Activated CD8-positive, alpha-beta memory T cell treated with anti-CD3 and anti-CD28 coated beads for 1 hour (primary cell): ENCODE results near the gene WDR72.
"Not testable (repeated sequence)": the region's sequence is repeated elsewhere in the genome, so short reads cannot be mapped to it uniquely, and the experiment has no call there.

Source experiments
- DNase-seq, 2 donors: peaks; one replicate each; pipeline ENCODE4 v3.0.0-alpha.2; 2020; ENCODE audit warnings: low read depth in 1 of 2; ENCODE audit errors: extremely low read depth in 1 of 2

Gene WDR72

DNA sequence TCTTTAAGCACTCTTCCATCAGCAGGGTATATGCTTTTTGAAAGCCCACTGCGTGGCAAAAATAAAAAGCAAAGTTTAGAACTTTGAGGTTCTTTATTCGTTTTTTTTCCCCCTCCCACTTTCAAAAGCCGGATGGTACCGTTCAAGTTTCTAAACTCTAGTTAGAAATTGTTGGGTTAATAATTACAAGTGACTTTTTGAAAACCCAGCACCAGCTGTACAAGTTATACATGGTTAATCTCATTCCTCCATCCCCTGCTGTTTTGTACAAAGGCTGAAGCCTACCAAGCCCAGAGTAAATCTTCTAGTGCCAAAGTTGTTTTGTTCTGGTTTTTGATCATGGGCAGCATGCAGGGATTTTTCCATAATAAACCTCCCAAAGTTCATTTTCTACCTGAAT, 48.6 kb downstream of the WDR72 start:
- no peak for DNase-seq

DNA sequence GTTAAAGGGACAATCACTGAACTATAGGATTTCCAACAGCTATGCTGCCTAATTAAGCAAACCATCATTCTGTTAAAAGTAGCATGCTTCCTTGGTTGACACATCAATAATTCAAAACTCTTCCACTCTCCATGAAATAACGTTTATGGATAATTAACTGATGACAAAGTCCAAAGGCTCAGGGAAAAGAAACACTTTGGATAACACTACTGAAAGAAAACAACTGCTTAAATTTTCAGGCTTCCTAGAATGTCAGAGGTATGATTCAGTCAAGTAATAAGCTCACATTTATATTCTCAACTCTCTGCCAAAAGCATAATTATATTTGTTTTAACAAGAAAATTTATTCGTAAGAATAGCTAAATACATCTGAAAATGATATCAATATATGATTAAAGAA, 49.6 kb downstream of the WDR72 start:
- no peak for DNase-seq

DNA sequence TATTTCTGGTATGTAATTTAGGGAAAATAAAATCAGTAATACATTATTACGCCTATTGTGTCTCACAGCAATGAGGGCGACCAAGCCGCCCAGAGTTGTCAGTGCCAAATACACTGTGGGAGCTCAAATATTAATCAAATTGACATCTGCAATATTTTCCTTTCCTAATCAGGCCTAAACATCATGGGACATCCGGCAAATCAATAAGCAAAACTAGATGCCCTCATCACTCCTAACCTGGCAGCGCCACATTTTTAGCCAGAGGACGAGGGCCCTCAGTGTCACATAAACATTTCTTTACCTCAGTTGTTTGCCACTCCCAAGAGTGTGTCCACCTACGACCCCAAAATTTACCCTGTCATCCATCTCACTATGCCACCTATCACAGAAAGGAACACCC, 64.1 kb downstream of the WDR72 start:
- no peak for DNase-seq

GRCh38 chr15:53694476-53694874, 65.0 kb downstream of the WDR72 start:
- no peak for DNase-seq

DNA sequence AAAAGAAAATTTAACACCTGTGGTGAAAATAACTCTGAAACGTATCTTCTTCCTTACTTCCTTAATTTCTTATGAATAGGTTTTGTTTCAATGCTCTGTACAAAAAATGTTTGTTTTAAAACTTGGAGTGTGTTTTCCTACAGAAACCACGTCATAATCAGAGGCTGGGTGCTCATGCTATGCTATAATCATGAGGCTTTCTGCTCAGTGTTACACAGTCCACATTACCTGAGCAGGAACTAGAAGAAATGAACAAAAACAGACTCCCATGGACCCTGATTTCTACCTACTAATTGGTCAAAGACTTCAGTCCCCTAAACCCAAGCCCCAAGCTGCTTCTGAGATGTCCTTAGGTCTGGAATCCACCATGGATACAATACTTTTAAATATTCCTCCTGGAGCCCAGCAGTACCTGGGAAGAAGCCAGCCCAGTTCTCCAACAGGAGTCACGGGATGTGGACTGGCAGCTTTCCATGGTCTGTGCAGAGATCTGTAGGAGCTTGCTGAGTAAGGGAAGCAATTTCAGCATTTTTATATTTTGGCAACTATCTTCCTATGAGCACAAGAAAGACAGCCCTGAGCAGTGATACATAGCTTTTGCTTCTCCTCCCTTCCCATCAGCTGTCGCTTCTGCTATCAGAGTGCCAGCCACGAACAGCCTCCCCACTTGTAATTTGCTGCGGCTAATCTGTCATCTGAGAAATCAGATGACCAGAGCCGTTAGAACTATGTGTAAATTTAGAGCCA, 65.6 kb downstream of the WDR72 start:
- no peak for DNase-seq

- DNase-seq = not testable (repeated sequence)
Observed at GRCh38 chr15:53684162-53684561, 75.3 kb downstream of the WDR72 start.

- no peak for DNase-seq
Observed at GRCh38 chr15:53681056-53681455, 78.4 kb downstream of the WDR72 start.

DNA sequence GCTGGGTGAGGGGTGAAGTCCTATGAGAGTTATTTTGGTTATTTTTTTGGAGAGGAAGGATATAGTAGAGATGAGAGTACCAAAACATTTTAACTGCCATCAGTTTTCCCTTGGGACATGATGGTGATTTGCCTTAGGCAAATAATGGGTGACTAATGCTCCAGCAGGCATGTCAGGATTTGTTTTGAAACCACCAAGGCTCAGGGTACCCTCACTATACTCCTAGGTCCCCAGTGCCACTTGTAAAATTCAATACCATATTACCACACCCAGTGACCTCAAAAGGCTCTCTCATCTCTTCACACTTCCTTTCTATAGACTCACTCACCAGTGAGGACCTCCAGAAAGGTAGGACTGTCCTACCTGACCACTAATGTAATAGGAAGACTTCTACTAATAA, 83.6 kb downstream of the WDR72 start:
- no peak for DNase-seq

DNA sequence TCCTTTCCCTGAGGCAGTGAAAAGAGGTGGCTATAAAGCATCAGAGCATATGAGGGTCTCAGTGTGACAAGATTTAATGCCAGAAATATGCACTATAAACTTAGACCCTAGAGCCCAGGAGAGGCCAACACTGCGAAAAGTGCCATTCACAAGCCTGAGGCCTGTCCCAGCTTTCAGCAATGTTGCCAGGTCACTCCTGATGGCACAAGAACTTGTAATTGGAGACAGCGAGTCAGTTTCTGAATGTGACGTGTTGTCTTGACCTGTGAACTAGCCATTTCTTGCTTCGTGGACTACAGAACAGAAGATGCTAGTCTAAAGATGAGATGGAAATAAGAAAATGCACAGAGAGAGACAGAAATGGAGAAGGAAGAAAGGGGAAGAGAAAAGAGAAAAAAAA, 87.9 kb downstream of the WDR72 start:
- DNase-seq = no peak

GRCh38 chr15:53670701-53671100, 88.8 kb downstream of the WDR72 start:
- no peak for DNase-seq

- DNase-seq = no peak
Observed at GRCh38 chr15:53665930-53666329, 93.5 kb downstream of the WDR72 start.

GRCh38 chr15:53658827-53659555, 100.5 kb downstream of the WDR72 start:
- DNase-seq = no peak

DNA sequence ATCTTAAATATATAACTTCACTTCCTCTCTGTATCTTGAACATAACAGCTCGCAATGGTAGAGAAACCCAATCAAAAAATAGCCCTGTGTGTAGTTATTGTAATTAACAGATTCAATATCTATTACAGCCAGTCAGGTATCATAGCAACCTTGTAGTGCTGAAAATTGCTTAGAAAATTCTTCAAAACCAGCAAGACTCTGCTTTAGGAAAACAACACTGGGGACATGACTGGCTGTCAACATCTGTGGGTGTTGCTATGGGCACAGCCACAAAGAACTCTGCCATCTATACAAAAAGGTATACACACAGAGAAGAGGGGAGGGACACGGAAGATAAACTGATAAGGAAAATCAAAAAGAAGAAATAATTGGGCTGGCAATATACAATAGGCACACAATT, 101.2 kb downstream of the WDR72 start:
- no peak for DNase-seq

DNA sequence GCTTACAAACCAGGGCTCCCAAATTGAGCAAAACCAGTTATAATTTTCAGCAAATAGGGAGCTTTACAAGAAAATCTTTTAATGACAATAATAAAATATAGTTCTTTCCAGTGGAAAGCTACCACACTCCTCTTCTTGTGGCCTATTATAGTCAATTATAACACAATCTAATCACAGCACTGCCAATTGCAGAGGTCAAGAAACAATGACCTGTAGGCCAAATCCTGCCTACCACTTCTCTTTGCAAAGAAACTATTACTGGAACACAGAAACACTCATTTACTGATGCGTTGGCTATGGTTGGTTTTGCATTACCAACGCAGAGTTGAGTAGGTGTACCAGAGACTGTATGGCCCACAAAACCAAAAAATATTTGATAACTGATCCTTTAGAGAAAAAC, 110.5 kb downstream of the WDR72 start:
- no peak for DNase-seq

GRCh38 chr15:53644660-53645059, 114.8 kb downstream of the WDR72 start:
- DNase-seq = no peak

DNA sequence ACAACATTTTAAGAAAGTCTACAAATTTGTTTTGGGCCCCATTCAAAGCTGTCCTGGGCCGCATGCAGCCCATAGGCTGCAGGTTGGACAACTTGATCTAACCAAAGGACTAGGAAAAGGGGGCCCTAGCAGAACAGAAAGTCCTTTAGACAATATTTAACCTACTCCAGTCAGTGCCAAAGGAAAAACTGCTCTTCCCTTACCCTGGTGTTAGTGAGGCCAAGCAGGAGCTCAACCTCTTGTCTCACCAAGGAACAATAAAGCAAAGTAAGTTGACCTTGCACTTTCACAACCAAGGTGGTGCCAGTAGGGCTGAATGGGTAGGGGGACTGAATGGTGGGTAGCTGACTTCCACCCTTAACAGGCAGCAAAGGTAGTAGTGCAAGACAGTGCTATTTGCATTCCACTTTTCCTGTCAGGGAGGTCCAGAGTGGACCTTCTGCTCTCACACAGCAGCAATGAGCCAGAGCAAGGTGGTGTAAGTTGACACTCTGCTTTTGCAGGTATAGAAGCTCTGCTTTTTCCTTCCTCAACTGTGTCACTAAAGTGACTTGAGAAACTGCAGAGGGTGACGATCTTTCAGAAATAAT, 124.9 kb downstream of the WDR72 start:
- no peak for DNase-seq

- DNase-seq = no peak
Observed at GRCh38 chr15:53627279-53627678, 132.2 kb downstream of the WDR72 start.

GRCh38 chr15:53625962-53626845, 133.3 kb downstream of the WDR72 start:
- no peak for DNase-seq

DNA sequence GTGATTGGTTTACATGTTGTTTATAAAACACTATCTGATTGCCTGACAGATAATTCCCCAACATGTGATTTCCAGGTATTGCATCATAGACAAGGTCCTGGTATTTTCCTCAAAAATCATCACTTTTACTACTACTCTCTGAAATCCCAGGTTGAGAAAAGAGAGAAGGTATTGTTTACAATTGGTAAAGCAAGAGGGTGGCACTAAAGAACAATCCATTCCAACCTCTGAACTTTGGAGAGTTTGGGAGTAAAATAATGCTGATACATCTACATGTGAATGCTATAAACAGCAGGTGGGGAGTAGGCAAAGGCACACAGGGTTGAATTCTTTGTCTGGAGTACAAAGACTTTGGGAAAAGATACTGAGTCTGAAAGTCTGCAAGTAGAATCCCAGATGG, 134.2 kb downstream of the WDR72 start:
- DNase-seq = no peak

- DNase-seq = no peak
Observed at GRCh38 chr15:53618461-53618860, 141.0 kb downstream of the WDR72 start.
